ENCODE results near the gene GMPS. TPM values are rescaled to one million over a fixed set of nuclear protein-coding genes. Genes with fewer than 3 reads are reported as not detected.

GMPS gene
- total and polyA plus RNA-seq, 9 of the 15 experiments (the other 6 are each of a cell fraction or from before 2014, with no cell fraction given), result 73.7 to 282 (median 156) TPM

GRCh38 chr3:155870945-155871745, 695 bp downstream of the GMPS start (continued):
- TF ChIP-seq RBM25 (IDR thresholded peaks at IDR 0.05; ENCODE audit: low read depth, low read length, severe bottlenecking) (no peak), MEF2D (tag; conservative IDR thresholded peaks at IDR 0.05; ENCODE audit: low read depth) (no peak), IFI16 (CRISPR knock-in tag; IDR thresholded peaks at IDR 0.05) (no peak), BCOR (IDR thresholded peaks at IDR 0.05) (no peak), KLF13 (tag; IDR thresholded peaks at IDR 0.05; ENCODE audit: borderline replicate concordance, low read depth) (no peak), BRD4 (IDR thresholded peaks at IDR 0.05) (peak; percentile 84), ZNF586 (CRISPR knock-in tag; conservative IDR thresholded peaks at IDR 0.05) (no peak), ASH1L (IDR thresholded peaks at IDR 0.05; ENCODE audit: borderline replicate concordance, low read depth, partially characterized antibody) (no peak), ZNF232 (CRISPR knock-in tag; IDR thresholded peaks at IDR 0.05) (no peak), SNRNP70 (optimal IDR thresholded peaks at IDR 0.05; ENCODE audit: low read depth, low read length) (no peak), POLR2H (tag; IDR thresholded peaks at IDR 0.05; ENCODE audit: low read depth) (no peak; the same call in 1 of the 2 replicates), ZNF354B (CRISPR knock-in tag; IDR thresholded peaks at IDR 0.05) (no peak), ZNF79 (CRISPR knock-in tag; IDR thresholded peaks at IDR 0.05; ENCODE audit: low read depth) (no peak), ZNF217 (CRISPR knock-in tag; IDR thresholded peaks at IDR 0.05) (no peak), NFE2L1 (tag; IDR thresholded peaks at IDR 0.05; ENCODE audit: borderline replicate concordance, low read depth) (no peak), MITF (IDR thresholded peaks at IDR 0.05) (no peak), STAT5A (IDR thresholded peaks at IDR 0.05; ENCODE audit: borderline replicate concordance, low read length) (no peak), FOSL1 (tag; conservative IDR thresholded peaks at IDR 0.05) (no peak), ZNF174 (CRISPR knock-in tag; IDR thresholded peaks at IDR 0.05) (no peak), MAZ (CRISPR knock-in tag; conservative IDR thresholded peaks at IDR 0.05 in 1 of 2, IDR thresholded peaks at IDR 0.05 in 1 of 2) (peak; percentile 22 to 91), ZNF280A (IDR thresholded peaks at IDR 0.05; ENCODE audit: low read depth, partially characterized antibody) (no peak)
- TF ChIP-seq, protein P1, sequence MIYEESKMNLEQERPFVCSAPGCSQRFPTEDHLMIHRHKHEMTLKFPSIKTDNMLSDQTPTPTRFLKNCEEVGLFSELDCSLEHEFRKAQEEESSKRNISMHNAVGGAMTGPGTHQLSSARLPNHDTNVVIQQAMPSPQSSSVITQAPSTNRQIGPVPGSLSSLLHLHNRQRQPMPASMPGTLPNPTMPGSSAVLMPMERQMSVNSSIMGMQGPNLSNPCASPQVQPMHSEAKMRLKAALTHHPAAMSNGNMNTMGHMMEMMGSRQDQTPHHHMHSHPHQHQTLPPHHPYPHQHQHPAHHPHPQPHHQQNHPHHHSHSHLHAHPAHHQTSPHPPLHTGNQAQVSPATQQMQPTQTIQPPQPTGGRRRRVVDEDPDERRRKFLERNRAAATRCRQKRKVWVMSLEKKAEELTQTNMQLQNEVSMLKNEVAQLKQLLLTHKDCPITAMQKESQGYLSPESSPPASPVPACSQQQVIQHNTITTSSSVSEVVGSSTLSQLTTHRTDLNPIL (CRISPR knock-in tag; IDR thresholded peaks at IDR 0.05), result no peak
- TF ChIP-seq, protein P2, sequence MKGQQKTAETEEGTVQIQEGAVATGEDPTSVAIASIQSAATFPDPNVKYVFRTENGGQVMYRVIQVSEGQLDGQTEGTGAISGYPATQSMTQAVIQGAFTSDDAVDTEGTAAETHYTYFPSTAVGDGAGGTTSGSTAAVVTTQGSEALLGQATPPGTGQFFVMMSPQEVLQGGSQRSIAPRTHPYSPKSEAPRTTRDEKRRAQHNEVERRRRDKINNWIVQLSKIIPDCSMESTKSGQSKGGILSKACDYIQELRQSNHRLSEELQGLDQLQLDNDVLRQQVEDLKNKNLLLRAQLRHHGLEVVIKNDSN (CRISPR knock-in tag; IDR thresholded peaks at IDR 0.05), result no peak
- TF ChIP-seq, protein P3, sequence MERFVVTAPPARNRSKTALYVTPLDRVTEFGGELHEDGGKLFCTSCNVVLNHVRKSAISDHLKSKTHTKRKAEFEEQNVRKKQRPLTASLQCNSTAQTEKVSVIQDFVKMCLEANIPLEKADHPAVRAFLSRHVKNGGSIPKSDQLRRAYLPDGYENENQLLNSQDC (CRISPR knock-in tag; IDR thresholded peaks at IDR 0.05), result no peak

Measured in K562 (cell line).